ENCODE data around the gene CYP46A1. TPM values are rescaled to one million over a fixed set of nuclear protein-coding genes. Genes with fewer than 3 reads are reported as not detected.
A peak's percentile ranks its signal among the peaks of the same experiment; 100 is the strongest.

The CYP46A1 gene
- total and polyA plus RNA-seq, 3 donors from 2014 or later = 2.5 to 4.6 (median 4.2) TPM

DNA sequence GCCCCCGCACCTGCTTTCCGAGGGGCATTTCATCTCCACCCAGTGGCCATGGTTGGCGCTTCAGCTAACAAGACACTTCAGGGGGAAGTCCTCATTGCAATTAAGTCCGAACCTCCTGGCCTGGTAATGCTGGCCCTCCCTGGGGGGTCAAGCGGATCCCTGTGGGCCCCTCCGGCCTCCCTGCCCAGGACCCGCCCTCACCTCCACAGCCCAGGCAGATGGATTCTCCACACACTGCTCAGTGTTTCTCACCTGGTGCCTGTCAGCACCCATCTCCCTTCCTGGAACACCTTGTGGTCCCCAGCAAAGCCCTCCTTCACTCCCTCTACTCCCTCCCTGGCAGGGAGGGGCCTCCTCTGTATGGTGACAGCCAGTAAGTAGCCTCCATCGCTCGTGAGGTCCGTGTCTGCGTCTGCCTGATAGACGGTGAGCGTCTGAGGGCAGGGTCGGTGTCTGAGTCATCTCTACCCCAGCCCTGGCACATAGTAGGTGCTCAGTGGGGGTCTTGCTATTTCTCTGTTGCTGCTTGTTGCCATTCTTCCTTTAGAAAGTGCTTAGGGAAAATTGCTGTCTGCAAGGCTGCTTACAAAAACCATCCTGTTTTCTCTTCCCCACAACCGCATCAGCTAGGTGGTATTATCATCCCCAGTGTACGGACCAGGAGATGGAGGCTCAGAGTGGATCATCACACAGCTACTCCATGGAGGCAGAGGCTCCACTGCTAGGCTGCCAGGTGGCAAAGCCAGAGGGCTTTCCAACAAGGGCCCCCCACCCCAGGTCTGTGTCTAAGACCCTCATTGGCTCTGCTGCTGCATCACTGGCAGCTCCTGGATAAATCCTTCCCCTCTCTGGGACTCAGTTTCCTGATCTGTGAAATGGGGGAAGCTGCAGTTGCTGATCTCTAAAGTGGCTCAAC lies 69.4 kb downstream of the CYP46A1 start:
- intact Hi-C loops (cut with DNase I; ENCODE audit: low total_unique reads) = no loop called here
- H3K4me3 ChIP-seq = no peak overlapping the region
- 72 to 80% methylated on average over 12 to 16 of the region's 16 CpGs for WGBS, 2 donors
- no peaks in the 10 kb centered on the region for H3K36me3 ChIP-seq (ENCODE audit: low read depth, missing control alignments)
- DNase-seq = no peak
- no peaks in the 10 kb centered on the region for H3K27me3 ChIP-seq
- H3K4me1 ChIP-seq = peaks cover 24% of the 10 kb centered on the region
- H3K9me3 ChIP-seq = no peaks in the 10 kb centered on the region
- TF ChIP-seq, protein P1, sequence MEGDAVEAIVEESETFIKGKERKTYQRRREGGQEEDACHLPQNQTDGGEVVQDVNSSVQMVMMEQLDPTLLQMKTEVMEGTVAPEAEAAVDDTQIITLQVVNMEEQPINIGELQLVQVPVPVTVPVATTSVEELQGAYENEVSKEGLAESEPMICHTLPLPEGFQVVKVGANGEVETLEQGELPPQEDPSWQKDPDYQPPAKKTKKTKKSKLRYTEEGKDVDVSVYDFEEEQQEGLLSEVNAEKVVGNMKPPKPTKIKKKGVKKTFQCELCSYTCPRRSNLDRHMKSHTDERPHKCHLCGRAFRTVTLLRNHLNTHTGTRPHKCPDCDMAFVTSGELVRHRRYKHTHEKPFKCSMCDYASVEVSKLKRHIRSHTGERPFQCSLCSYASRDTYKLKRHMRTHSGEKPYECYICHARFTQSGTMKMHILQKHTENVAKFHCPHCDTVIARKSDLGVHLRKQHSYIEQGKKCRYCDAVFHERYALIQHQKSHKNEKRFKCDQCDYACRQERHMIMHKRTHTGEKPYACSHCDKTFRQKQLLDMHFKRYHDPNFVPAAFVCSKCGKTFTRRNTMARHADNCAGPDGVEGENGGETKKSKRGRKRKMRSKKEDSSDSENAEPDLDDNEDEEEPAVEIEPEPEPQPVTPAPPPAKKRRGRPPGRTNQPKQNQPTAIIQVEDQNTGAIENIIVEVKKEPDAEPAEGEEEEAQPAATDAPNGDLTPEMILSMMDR (IDR thresholded peaks at IDR 0.05) = no peak
- no peak for TF ChIP-seq POLR2A (IDR thresholded peaks at IDR 0.05)
- H3K27ac ChIP-seq = no peak overlapping the region

DNA sequence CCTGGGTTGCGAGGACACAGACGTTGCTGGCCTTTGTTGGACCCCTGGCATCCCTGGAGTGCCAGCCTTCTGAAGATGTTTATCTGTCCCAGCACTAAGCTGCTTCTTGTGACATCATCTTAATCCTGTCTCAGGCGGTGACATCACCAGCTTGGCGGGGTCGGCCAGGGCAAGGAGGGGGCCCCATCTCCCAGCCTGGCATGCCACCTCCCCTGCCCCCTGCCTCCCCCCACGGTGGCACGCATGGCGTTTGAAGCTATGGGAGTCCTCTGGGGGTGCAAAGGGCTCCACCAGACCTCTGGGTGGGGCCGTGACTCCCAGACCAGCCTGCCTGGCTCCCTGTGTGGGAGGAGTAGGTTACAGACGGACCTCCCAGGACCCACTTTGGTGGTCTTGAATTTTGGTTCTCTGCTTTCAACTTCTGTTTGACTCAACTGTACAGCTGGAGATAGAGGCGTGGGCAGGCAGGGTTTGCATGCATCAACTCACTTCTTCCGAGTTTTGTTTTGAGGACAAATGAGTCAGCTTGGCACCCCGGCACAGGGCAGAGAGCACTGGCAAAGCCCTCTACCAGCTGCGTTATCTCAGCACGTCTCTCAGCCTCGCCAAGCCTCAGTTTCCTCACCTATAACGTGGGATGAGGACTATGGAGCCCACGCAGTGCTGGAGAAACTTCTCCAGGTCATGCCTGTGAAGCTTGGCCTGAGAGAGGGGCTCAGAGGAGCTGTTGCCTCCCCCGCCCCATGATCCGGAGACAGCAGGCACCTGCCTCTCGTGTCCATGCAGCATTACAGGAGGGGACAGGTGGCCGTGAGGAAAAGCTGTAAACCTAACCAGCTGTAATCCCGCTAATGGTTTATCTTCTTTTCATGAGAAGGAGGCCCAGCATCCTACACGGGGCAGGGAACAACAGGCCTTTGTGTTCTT lies 70.3 kb downstream of the CYP46A1 start:
- intact Hi-C loops (cut with DNase I; ENCODE audit: low total_unique reads) = no loop called here
- Histone ChIP-seq H3K27ac (no peak overlapping the region), H3K9me3 (no peaks in the 10 kb centered on the region), H3K4me3 (no peak overlapping the region), H3K36me3 (ENCODE audit: low read depth, missing control alignments) (no peaks in the 10 kb centered on the region), H3K4me1 (peaks cover 22% of the 10 kb centered on the region), H3K27me3 (no peaks in the 10 kb centered on the region)
- 67 to 82% methylated on average over 19 to 24 of the region's 24 CpGs for WGBS, 2 donors
- TF ChIP-seq, protein P1 (IDR thresholded peaks at IDR 0.05) = no peak
- TF ChIP-seq POLR2A (IDR thresholded peaks at IDR 0.05) = no peak
- DNase-seq = no peak

DNA sequence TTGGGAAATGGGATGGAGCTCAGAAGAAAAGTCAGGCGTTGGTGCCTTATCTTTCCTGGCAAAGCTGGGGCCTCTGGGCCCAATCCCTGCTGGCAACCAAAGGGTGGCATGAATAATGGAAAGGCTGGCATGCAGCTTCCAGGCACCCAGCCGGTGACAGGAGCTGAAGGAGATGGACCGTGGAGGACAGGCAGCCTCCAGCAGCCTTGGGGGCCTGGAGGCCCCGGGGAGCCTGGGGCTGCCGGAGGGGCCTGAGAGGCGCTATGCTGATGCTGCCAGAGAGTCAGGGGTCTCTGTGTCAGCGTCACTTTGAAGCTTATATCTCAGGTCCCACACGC lies 70.9 kb downstream of the CYP46A1 start:
- TF ChIP-seq, protein P1 (IDR thresholded peaks at IDR 0.05) = no peak
- no peak for TF ChIP-seq POLR2A (IDR thresholded peaks at IDR 0.05)
- DNase-seq = peak; percentile 73
- intact Hi-C loops (cut with DNase I; ENCODE audit: low total_unique reads) = no loop called here
- peaks cover 15% of the 10 kb centered on the region for H3K4me1 ChIP-seq
- 74 to 79% methylated on average over 5 to 8 of the region's 8 CpGs for WGBS, 2 donors
- no peaks in the 10 kb centered on the region for H3K9me3 ChIP-seq
- peak overlapping the region in 1 of 2 donors; percentile 1 for H3K27ac ChIP-seq
- no peaks in the 10 kb centered on the region for H3K27me3 ChIP-seq
- no peak overlapping the region for H3K4me3 ChIP-seq
- no peaks in the 10 kb centered on the region for H3K36me3 ChIP-seq (ENCODE audit: low read depth, missing control alignments)

DNA sequence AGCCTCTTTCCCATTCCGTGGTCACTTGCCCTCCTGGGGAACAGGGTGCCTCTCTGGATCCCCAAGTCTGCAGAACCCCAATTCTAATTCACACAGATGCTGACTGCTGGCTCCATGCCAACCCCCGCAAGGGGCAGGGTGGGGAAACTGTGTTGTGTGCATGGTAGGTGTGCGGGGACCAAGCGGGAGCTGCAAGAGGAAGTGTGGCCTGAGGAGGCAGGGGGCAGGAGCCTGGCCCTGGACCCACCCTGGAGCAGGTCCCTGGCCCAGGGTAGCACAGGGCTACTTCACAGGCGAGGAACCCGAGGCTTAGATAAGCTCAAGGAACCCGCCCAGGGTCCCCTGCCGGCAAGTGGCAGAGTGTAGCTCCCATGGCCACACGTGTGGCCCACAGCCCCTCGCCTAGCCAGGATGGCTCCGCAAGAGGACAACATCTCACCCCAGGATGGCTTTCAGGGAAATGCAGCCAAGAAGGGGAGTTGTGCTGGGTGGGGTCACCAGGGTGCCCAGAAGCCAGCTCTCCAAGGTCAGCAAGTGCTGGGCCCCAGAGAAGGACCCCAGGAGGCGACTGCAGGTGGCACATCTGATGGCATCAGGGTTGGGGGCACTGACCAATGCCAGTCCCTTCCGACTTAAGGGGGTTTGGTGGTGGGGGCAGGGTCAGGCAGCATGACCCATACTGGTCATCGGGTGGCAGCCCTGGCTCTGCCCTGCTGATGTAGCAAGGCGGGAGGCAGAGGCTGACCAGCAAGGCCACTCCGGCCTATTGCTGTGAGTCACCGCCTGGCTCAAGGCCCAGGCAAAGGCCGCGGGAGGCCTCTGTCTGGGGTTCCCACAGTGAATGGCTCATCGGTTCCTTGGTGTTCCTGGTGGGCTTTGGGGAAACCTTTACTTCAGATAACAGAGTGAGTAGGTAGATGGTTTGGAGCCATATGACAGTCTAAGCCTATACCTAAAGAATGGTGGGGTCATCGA lies 71.8 kb downstream of the CYP46A1 start:
- DNase-seq = peak; percentile 92
- WGBS, 2 donors = 44 to 58% methylated on average over 9 to 21 of the region's 21 CpGs
- Histone ChIP-seq H3K27me3 (no peaks in the 10 kb centered on the region), H3K4me1 (peaks cover 14% of the 10 kb centered on the region), H3K9me3 (no peaks in the 10 kb centered on the region), H3K4me3 (no peak overlapping the region), H3K36me3 (ENCODE audit: low read depth, missing control alignments) (no peaks in the 10 kb centered on the region), H3K27ac (peak overlapping the region in 1 of 2 donors; percentile 1)
- TF ChIP-seq, protein P1 (IDR thresholded peaks at IDR 0.05) = no peak
- TF ChIP-seq POLR2A (IDR thresholded peaks at IDR 0.05) = no peak
- intact Hi-C loops (cut with DNase I; ENCODE audit: low total_unique reads) = no loop called here
